Measurements from ENCODE around the gene MRPL4.

GRCh38 chr19:10274589-10274988 lies 22.6 kb downstream of the MRPL4 start:
- no peak for TF ChIP-seq POLR2AphosphoS5 (IDR thresholded peaks at IDR 0.05)
- no peak for TF ChIP-seq CTCF (IDR thresholded peaks at IDR 0.05)
